Measurements from ENCODE around the gene CASZ1.

CASZ1 gene

GRCh38 chr1:10615932-10616671 is 180.3 kb downstream of the CASZ1 start:
- no peak for DNase-seq

DNA sequence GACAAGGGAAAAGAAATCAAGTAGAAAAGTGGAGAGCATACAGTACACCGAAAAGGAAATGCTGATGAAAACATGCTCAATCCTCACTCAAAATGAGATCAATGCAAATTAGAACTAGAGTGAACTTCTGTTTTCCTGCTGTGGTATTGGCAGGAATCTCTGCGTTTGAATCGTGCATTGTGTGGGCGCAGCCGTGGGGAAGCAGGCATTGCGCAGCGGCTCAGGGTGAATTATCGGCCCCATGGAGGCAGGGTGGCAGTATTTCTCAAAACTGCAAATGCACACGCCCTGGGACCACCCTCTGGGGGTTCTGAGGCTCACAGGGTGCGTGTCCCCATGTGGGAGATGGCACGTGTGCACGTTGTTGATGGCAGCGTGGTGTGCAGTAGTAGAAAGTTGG is 181.1 kb downstream of the CASZ1 start:
- DNase-seq, result no peak

DNA sequence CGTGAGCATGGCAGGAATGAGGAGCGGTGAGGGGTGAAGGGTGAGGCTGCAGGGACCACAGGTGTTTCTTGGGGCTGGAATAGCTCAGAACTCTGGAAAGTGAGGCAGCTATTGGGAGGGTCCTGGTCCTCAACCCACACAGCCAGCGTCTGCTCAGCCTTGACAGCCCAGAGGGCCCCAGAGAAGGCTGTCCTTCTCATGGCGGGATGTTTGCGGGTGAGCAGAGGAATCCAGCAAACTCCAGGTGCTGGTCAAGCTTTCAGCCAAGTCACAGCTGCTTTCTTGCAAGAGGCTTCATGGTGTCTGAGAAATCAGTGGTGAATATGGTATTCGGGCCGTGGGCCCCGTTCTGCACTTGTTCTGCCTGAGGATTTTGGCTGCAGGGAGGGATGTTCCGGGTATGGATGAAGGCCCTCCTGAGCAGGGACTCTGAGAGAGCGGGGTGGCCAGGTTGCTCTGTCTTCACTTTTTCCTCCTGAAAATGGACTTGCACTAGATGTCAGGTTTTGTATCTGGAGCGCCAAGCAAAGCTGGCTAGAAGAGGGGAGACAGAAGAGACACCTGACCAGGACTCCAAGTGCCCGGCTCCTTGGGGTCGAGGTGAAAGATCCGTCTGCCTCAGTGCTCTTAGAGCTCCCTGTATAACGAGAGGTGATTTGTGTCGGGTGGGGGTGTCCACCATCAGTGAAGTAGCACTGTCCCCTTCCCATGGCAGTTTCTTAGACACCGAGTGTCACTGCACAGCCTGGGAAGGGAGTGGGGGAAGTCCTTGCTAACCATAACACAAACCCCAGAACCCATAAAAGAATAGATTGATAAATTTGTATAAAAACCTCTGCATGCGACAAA is 181.8 kb downstream of the CASZ1 start:
- no peak for DNase-seq

DNA sequence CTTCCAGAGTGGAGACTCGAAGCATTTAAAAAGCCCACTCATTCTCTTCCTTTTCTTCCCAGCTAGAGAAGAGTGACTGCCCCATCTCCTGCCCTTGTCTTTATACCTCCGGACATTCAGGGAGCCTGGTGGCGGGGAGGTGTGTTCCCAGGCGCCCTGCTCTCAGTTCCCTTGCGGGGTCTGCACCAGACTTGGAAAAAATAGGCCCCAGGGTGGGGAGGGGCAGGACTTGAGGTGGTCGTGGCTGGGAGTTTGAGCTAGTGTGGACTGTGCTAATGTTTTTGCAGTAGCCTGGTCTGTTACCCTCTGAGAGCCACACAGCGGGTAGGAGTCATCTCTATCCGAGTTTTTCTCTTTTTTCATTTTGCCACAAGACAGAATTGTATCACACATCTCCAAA is 182.6 kb downstream of the CASZ1 start:
- no peak for DNase-seq

- DNase-seq, result no peak
These were observed 183.1 kb downstream of the CASZ1 start for GRCh38 chr1:10613340-10613739.

- DNase-seq, result no peak
These were observed 183.8 kb downstream of the CASZ1 start for GRCh38 chr1:10612436-10613160.

DNA sequence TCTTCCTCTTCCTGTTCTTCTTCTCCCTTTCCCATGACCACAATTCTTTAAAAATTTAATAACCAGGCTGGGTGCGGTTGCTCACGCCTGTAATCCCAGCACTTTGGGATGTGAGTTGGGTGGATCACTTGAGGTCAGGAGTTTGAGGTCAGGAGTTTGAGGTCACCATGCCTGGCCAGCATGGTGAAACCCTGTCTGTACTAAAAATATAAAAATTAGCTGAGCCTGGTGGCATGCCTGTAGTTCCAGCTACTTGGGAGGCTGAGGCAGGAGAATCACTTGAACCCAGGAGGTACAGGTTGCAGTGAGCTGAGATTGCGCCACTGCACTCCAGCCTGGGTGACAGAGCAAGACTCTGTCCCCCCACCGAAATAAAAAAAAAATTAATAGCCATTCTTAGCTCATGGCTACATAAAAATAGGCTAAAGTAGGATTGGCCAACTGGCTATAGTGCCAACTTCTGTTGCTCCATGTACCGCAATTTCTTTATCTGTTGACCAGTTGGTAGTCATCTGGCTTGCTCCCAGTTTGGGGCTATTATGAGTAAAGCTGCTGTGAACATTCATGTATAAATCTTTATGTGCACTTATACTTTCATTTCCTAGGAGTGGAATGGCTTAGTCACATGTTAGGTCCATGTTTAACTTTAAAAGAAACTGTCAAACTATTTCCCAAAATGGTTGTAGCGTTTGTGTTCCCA is 185.4 kb downstream of the CASZ1 start:
- no peak for DNase-seq

DNA sequence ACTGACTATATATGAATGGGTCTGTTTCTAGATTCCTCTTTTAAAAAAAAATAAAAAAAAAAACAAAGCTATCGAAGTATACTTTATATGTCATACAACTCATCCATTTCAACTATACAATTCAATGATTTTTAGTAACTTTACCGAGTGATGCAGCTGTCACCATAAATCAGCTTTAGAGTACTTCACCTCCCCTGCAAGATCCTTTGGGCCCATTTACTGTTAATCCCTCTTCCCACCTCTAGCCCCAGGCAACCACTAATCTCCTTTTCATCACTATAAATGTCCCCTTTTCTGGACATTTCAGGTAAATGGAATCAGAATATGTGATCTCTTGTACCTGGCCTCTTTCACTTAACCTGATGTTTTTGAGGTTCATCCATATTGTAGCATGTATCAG is 187.8 kb downstream of the CASZ1 start:
- no peak for DNase-seq

DNA sequence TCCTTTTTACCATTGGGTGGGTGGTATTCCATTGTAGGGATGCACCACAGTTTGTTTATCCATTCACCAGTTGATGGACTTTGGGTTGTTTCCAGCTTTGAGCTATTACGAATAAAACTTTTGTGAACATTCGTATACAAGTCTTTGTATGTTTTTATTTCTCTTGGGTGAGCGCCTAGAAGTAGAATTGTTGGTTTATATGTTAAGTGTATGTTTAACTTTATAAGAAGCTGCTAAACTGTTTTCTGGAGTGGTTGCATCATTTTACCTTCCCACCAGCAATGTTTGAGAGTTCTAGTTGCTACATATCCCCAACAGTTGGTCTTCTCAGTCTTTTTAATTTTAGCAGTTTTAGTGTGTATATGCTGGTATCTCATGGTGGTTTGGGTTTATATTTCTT is 189.2 kb downstream of the CASZ1 start:
- DNase-seq, result no peak

GRCh38 chr1:10606064-10606463 is 190.4 kb downstream of the CASZ1 start:
- DNase-seq, result no peak

GRCh38 chr1:10604966-10605365 is 191.5 kb downstream of the CASZ1 start:
- no peak for DNase-seq

DNA sequence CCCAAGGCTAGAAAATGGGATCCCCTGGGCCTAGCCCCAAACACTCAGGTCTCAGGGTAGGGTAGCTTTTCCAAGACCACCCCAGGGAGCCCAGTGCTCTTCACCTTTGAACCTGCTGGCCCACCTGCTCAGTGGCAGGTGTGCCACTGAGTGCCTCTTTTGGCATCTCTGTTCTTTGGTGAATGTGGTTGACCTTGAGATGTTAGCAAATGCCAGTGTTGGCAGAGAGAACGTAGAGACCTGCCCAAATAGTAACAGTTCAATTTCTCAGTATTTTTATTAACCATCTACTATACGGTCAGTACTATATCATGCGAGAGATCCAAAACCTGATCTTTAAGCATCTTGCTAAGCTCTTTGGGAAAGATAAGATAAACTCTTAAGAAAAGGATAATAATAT is 193.5 kb downstream of the CASZ1 start:
- DNase-seq, result no peak

GRCh38 chr1:10601342-10602070 is 194.9 kb downstream of the CASZ1 start:
- no peak for DNase-seq

- no peak for DNase-seq
These were observed 197.1 kb downstream of the CASZ1 start for GRCh38 chr1:10599194-10599861.

DNA sequence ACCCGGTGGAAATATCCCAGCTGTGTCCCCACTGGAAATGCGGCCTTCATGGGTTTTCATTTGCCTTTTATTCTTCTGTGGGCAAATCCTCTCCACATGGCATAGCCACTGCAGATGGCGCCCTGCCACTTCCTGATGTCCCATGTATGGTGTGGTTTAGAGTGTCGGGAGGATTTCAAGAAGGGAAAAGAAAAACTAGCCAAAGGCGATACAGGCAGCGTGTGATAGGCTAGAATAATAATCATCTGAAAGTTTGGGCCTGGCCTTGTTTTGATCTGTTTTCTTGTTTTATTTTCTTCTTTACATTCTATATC is 198.1 kb downstream of the CASZ1 start:
- no peak for DNase-seq

GRCh38 chr1:10597492-10598388 is 198.7 kb downstream of the CASZ1 start:
- no peak for DNase-seq

DNA sequence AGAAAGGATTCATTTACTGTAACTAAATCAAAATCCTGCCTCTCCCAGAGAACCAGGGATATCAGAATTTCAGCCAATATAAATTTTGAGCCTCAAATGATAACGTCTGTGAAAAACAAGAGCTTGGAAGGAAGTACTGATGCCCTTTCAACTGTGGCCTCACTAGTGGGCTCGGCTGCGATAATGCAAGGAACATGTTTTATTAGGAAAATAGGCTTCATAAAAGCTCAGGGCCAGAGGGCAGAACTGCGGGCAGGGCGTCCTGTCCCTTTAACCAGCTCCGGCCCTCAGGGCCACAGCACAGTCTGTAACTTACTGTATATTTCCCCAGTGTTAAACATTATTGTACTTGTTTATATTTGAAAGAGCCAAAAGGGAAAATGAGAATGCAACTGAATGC is 199.7 kb downstream of the CASZ1 start:
- no peak for DNase-seq

- no peak for DNase-seq
These were observed 201.7 kb downstream of the CASZ1 start for GRCh38 chr1:10594595-10595223.

DNA sequence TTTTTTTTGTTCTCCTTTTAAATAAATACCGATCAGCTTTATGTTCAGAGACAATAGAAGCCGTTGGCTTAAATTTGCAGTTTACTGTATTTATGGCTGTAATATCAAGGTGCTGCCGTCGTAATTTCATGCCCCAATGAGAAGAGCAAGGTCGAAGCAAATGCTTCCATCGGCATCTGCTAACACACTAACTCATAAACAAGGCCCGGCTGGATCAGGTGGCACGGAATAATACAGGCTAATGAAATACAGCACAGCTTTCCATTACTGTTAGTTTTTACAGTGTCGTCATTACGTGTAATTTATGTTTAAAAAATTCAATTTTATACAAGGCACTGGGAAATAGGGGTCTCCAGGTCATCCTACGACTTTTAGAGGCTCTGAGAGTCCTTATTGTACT is 202.7 kb downstream of the CASZ1 start:
- DNase-seq, result no peak

DNA sequence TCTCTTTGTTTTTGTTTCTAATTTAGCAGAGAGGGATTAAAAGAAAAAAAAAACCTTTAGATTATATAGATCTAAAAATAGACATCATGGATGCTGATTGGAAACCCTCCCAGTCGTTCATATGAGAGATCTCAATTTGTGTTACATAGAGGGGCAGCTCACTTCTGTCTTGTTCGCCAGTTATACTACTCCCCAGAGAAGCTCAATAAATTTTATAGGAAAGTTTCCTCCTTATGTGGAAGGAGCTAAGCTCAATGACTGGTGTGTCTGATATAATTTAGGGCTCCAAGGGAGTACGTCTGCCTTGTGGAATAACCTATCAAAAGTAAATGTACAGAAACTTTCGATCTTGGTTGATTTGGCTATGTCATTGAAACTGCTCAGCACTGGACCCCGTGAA is 204.1 kb downstream of the CASZ1 start:
- no peak for DNase-seq

Data from KG1 (cell line).